ENCODE data around the gene PNMA8A.

DNA sequence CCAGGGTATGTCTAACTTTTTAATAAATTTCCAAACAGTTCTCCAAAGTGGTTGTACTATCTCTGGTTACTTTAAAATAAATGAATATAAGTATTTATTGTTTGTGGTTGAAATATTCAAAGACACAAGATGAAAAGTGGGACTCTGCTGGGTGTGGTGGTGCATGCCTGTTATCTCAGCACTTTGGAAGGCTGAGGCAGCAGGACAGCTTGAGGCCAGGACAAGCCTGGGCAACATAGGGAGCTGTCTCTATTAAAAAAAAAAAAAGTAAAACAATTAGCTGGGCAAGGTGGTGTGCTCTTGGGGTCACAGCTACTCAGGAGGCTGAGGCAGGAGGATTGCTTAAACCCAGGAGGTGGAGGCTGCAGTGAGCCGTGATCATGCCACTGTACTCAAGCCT, 10.4 kb downstream of the PNMA8A start:
- TF ChIP-seq, protein P1, sequence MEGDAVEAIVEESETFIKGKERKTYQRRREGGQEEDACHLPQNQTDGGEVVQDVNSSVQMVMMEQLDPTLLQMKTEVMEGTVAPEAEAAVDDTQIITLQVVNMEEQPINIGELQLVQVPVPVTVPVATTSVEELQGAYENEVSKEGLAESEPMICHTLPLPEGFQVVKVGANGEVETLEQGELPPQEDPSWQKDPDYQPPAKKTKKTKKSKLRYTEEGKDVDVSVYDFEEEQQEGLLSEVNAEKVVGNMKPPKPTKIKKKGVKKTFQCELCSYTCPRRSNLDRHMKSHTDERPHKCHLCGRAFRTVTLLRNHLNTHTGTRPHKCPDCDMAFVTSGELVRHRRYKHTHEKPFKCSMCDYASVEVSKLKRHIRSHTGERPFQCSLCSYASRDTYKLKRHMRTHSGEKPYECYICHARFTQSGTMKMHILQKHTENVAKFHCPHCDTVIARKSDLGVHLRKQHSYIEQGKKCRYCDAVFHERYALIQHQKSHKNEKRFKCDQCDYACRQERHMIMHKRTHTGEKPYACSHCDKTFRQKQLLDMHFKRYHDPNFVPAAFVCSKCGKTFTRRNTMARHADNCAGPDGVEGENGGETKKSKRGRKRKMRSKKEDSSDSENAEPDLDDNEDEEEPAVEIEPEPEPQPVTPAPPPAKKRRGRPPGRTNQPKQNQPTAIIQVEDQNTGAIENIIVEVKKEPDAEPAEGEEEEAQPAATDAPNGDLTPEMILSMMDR (IDR thresholded peaks at IDR 0.05), result no peak
- TF ChIP-seq POLR2AphosphoS5 (IDR thresholded peaks at IDR 0.05) (no peak), POLR2A (IDR thresholded peaks at IDR 0.05; ENCODE audit: low read depth) (no peak)

Data from esophagus muscularis mucosa (tissue), 3 donors.